LNCaP clone FGC (cell line): ENCODE results near the gene ZEB2.
A peak's percentile ranks its signal among the peaks of the same experiment; 100 is the strongest.

Experiments
- DNase-seq: peaks from one replicate; pipeline ENCODE4 v3.0.0-alpha.2; 2011; ENCODE audit warnings: low read depth
- H3K4me3 ChIP-seq: 2 replicates; pipeline ENCODE4 v1.5.1; 2011; ENCODE audit warnings: mild to moderate bottlenecking, low read depth, low read length, control low read depth
- CTCF ChIP-seq: IDR thresholded peaks from 2 replicates; pipeline ENCODE4 v1.5.1; 2012; ENCODE audit warnings: mild to moderate bottlenecking; ENCODE audit not compliant: control insufficient read depth, insufficient read depth; ENCODE audit errors: extremely low read depth

The ZEB2 gene

DNA sequence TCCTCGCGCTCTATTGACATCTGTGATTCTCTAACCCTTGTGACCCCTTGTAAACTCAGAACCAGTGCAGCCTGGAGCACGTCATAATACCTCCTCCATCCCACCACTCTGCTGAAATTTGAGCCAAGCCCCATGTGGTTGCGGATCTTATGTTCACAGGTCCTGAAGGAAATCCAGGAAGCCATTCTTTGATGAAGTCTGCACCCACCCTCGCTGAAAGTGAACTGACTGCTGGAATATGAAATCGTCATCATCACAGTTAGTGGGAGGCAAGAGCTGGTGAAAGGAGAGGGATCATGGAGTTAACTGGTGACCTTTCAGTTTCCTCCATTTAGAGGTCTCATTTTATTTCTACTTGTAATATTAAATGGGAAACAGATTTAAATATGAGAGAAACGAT, 21.6 kb downstream of the ZEB2 start:
- DNase-seq, result no peak
- no peak for TF ChIP-seq CTCF
- no peak overlapping the region for H3K4me3 ChIP-seq

GRCh38 chr2:144496977-144497598, 22.8 kb downstream of the ZEB2 start:
- no peak overlapping the region for H3K4me3 ChIP-seq
- DNase-seq, result no peak
- no peak for TF ChIP-seq CTCF

GRCh38 chr2:144496092-144496976, 23.6 kb downstream of the ZEB2 start:
- peak; percentile 69 for DNase-seq
- no peak overlapping the region for H3K4me3 ChIP-seq
- no peak for TF ChIP-seq CTCF

DNA sequence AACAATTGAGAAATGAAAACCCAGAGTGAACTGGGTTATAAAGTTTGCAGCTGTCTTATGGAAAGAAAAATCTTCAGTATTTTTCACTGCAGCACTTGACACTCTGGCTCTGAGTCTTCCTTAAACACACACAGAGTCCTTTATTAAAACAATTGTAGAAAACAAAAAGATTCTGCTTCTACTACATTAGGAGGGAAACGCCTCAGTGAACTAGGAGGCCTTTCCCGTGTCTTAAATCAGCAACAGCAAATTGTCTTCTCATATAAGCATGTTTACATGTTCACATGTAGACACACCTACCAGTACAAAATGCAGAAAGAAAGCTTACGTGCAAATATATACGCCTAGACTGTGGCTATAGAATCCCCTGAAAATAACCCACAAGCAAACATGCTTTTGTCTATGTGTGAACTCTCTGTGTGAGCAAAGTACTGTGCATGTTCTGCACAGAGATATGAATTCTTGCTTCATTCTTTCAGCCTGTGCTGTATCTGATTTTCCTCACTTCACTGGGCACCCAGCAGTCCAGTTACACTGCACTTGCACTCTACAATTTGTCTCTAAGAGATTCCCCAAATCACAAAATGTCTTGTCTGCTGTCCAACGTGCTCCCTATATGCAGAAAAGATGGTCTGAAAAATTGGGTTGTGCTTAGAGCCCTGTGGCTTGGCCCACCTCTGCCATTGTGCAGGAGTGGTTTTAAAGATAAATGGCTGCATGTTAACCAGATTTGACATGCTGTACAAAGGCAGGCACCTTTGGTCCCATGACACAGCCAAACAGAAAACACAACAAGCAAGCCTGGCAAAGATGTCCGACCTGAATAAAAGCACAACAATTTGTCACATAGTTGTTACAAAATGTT, 24.5 kb downstream of the ZEB2 start:
- no peak for TF ChIP-seq CTCF
- H3K4me3 ChIP-seq, result no peak overlapping the region
- no peak for DNase-seq

DNA sequence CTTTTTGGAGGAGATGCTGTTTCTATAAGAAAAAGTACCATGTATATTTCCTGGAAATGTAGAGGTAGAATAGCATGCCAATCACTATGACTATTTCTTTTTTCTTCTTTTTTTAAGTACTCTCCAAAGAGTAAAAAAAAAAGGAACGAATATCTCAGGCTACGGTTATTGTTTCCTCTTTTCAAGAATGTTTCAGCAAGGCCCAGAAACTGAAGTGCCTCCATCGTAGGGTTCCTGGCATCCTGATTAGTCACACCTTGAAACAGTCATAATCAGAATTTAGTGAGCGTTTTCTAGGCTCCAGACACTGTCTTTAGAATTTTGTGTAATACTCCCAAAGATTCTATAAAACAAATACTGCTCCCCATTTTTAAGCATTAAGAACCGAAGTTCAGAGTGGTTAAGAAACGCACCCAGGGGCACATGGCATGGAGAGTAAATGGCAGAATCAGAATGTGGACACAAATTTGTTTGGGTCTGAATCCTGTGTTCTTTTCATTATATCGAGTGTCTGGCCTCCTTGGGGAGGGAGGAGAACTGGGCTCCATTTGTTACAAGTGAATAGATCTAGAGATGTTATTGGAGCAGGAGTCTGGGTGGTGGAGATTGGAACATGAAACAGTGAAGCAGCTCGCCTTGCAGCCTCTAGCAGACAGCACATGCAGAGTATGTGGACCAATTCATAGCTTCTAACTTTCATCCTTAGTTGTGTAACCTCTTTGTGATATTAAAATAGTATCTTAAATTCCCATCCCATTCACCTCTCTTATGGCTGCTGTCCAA, 26.7 kb downstream of the ZEB2 start:
- no peak for DNase-seq
- no peak for TF ChIP-seq CTCF
- no peak overlapping the region for H3K4me3 ChIP-seq

DNA sequence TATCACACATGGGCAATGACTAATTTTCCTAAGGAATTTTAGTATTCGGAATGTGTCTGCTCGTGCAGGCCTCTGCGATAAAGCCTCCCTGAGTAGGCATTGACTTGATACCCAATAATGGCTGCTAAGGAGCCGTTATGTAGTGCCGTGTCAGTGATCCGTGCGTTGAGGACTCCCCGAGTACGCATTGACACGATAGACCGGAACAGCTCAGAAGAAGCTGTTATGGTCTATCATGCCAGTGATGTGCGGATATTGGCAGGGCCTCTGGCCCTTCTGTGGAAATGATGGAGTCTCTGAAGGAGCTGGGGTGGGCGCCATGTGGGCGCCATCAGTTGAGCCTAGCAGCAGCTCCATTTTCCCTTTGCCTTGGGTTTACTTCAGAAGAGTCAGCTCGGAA, 29.1 kb downstream of the ZEB2 start:
- H3K4me3 ChIP-seq, result no peak overlapping the region
- no peak for DNase-seq
- TF ChIP-seq CTCF, result no peak
